NCI-H1694 treated with DMSO at 0.1 percent for 48 hours (cell line): ENCODE data around the gene MYBPC1.
A peak's percentile ranks its signal among the peaks of the same experiment; 100 is the strongest.
"Not testable (repeated sequence)": the region's sequence is repeated elsewhere in the genome, so short reads cannot be mapped to it uniquely, and the experiment has no call there.

Experiments
- DNase-seq: peaks from one replicate; lab custom pipeline; 2025; lab: John Stamatoyannopoulos, UW

Gene MYBPC1

GRCh38 chr12:101653503-101653902, 58.7 kb downstream of the MYBPC1 start:
- no peak for DNase-seq

- no peak for DNase-seq
These were observed 59.7 kb downstream of the MYBPC1 start for GRCh38 chr12:101654442-101654841.

DNA sequence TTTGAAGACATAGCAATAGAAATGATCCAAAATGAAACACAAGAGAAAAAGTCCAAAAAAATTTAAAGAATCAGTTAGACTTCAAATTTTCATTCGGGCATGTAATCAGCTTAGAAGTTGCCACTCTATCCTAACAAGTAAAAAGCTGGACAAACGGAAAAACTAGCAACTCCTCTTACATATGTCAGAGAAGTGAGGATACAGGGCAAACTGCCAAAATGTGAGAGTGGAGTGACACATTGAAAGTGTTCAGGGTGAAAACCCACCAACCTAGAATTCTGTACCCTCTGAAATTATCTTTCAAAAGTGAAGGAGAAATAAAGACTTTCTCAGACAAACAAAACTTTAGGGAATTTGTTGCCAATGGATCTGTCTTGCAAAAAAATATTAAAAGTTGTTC, 60.6 kb downstream of the MYBPC1 start:
- DNase-seq, result no peak

DNA sequence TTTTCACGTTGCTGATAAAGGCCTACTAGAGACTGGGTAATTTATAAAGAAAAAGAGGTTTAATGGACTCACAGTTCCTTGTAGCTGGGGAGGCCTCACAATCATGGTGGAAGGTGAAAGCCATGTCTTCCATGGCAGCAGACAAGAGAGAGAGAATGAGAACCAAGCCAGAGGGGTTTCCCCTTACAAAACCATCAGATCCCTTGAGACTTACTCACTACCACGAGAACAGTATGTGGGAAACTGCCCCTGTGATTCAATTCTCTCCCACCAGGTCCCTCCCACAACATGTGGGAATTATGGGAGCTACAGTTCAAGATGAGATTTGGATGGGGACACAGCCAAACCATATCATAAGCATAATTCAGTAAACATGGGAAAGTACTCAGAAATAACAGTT, 65.9 kb downstream of the MYBPC1 start:
- DNase-seq, result not testable (repeated sequence)

- DNase-seq, result no peak
These were observed 68.5 kb downstream of the MYBPC1 start for GRCh38 chr12:101663298-101663697.

DNA sequence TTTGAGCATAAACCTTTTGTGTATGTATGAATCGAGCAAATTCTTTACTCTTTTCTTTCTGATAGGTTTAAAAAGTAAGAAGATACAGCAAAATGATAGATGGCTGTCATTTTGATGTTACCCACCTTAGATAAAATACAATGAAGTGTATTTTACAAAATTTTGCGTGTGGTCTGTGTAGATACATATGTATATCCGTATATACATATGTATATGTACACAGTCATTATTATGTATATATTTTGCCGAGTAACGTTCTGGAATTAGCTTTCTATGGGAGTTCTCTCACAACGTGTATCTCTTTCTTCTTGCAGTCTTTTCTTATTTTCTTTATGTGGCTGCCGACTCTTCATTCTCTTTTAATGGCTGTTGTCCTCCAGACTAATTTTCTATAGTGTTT, 70.2 kb downstream of the MYBPC1 start:
- no peak for DNase-seq

DNA sequence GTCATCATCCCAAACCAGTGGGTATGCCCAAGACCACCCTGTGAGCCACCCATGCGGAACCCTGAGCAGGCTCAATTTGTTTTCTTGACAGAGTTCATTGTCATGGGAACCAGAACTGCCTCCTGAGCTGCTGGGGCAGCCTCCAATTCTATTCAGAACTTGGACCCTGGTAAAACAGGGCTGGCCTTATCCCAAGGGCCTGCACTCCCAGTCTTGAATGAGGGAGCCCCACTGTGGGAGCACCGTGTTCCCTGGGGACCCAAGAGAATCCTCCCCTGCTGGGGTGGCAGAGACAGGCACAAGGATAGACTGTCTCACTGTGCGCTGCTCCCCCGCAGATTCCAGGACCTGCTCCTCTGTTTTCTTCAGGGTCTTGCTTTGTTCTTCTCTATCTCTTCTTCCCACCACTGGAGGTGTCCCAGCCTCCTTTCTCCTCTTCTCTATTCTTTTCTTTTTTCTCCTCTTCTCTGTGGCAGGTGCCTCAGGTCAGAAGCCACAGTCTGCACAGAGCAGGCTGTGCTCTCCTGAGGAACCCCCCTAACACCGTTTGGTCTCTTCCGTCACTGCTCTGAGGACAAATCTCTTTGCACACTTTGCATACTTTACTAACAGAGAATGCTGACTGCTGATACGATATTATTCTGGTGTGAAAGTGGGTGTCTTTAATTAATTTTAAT, 71.4 kb downstream of the MYBPC1 start:
- DNase-seq, result no peak

DNA sequence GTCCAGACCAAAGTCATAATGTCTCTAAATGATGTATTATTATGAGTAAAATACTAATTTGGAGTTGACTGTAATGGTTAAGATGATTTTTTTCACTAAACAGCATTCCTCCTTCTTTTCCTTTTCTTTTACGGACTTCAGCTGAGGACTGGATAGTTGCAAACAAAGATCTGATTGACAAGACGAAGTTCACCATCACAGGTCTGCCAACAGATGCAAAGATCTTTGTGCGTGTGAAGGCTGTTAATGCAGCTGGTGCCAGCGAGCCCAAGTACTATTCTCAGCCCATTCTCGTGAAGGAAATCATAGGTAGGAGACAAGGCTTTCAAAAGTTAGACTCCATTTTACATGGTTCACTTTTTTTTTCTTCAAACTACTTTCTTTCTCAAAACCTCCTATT, 72.8 kb downstream of the MYBPC1 start:
- DNase-seq, result no peak

DNA sequence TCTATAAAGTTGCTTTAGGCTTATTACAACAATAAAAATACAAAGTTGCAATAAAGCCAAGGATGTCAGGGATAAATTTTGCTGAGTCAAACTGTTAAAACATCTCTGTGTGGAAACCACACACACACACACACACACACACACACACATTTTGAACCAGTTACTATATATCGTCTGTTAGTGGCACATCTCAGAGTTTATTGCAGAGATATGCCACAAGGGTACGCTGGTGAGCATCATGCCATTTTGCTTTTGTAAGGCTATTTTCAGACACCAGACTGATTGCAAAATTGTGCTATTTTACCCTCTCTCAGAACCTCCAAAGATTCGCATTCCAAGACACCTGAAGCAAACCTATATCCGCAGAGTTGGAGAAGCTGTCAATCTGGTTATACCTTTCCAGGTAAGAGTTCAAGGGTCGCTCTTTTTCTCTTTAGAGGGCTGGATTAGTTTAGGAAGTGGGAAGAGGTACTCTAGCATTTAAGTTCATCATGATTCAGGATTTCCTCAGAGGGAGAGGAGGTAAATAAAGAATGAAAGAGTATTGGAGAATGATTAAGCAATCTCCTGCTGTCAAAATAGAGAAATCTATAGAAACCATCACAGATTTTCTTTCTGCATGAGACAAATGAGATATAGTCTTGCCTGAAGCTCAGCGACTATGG, 75.4 kb downstream of the MYBPC1 start:
- DNase-seq, result peak; percentile 13

- DNase-seq, result no peak
These were observed 76.5 kb downstream of the MYBPC1 start for GRCh38 chr12:101671157-101671791.

GRCh38 chr12:101671833-101672232, 77.1 kb downstream of the MYBPC1 start:
- no peak for DNase-seq

DNA sequence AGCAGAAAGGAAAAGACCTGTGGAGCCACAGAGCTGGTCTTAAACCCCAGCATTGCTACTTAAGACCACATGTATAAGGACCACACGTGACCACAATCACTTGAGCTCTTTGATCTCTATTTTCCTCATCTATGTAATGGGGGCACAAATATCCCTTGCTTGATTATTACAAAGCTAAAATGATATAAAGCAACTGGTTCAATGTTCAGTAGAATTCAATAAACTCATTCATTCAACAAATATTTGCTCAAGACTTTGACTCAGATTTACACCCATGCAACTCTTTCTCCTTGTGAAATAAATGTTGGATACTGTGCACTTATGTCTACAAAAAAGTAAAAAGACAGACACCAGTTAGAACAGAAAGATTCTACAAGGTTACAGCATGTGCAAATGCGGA, 80.8 kb downstream of the MYBPC1 start:
- DNase-seq, result no peak

DNA sequence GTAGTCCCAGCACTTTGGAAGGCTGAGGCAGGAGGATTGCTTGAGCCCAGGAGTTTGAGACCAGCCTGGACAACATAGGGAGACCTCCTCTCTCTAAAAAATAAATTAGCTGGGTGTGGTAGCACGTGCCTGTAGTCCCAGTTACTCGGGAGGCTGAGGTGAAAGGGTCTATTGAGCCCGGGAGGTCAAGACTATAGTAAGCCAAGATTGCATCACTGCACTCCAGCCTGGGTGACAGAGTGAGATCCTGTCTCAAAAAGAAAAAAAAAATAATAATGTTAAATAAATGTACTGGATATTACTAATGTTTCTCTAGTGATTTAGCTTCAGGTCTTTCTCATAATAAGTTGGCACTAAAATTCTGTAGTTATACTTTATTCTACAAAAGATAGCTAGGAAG, 81.7 kb downstream of the MYBPC1 start:
- DNase-seq, result not testable (repeated sequence)

DNA sequence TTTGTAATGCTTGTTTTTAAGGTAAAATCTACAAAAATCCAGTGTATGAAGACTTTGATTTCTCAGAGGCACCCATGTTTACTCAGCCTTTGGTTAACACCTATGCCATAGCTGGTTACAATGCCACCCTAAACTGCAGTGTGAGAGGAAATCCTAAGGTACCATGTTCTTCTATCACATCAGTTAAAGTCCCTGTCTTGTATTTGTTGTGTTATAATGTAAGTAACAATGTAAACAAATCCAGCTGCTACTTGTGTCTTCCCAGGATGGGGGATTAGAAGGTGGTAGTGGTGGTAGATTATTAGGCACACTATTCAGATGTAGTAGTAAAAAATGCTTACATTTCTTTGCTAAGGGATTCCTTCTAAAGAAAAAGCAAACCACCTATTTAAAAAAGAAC, 83.3 kb downstream of the MYBPC1 start:
- DNase-seq, result no peak

DNA sequence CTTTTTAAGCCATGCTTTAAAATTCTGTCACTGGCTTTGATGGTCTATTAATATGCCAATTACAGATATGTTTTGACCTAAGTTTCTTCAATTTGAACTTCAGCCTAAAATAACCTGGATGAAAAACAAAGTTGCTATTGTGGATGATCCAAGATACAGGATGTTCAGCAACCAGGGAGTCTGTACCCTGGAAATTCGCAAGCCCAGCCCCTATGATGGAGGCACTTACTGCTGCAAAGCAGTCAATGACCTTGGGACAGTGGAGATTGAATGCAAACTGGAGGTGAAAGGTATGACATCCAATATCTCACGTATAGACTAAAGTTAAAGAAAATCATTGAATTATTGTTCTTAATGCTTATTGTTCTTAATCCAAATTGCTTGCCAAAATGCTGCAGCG, 85.5 kb downstream of the MYBPC1 start:
- DNase-seq, result no peak

DNA sequence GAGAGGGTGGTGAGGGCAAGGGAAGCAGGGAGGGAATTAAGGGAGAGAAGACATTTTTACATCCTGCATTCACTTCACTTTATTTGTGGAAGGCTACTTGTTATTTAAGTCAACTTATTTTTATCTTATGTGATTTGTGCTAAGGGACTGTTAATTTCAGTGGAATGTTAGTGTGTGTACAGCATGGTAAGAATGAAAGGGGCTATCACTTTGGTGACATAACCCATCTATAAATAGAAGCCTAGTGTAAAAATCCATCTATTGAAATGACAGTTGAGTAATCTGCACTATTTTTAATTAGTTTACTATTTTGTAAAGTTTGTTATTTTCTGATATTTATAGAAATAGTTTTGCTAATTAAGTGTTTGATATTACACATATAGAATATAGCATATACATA, 85.9 kb downstream of the MYBPC1 start:
- no peak for DNase-seq

GRCh38 chr12:101681627-101682026, 86.9 kb downstream of the MYBPC1 start:
- DNase-seq, result not testable (repeated sequence)

GRCh38 chr12:101685092-101685491, 90.3 kb downstream of the MYBPC1 start:
- no peak for DNase-seq

DNA sequence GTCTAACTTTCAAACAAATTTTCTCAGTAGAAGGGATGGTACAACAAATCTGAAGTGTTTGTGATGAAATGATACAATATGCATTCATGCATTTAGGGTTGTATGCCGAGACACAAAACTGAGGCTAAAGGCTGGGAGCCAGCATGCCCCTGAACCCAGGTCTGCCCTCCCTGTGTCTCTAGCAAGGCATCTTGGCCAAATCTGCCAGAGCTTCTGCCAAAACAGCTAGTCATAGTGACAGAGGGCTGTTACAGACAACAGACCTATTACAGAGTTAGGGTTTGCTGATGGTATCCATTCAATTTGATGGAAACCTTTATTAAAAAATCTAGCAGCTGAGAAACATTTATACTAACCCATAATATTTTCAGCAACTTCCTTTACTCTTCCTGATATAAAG, 91.4 kb downstream of the MYBPC1 start:
- no peak for DNase-seq

DNA sequence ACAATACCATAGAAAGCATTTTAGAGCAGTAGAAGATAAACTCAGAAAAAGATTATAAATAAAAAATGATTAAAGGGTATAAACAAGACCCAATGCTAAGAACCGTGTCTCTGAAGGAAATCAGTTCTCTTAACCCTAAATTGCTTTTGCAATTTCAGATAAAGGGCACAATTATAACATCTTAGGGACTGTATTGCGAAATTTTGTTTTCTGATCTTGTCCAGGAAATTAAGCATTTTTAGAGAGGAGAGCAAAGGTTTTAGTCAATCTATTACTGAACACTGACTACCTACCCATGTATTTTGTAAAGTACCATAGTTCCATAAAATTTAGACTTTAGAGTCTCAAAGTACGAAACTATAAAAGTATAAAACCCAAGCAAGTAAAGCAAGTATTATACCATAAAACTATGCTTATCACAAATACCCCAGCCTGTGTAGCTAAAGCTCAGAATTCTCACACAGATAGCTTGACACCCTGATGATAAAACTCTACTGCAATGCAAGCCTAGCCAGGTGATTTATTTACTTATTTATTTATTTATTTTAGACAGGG, 95.8 kb downstream of the MYBPC1 start:
- DNase-seq, result no peak

GRCh38 chr12:101691503-101692096, 96.8 kb downstream of the MYBPC1 start:
- no peak for DNase-seq

DNA sequence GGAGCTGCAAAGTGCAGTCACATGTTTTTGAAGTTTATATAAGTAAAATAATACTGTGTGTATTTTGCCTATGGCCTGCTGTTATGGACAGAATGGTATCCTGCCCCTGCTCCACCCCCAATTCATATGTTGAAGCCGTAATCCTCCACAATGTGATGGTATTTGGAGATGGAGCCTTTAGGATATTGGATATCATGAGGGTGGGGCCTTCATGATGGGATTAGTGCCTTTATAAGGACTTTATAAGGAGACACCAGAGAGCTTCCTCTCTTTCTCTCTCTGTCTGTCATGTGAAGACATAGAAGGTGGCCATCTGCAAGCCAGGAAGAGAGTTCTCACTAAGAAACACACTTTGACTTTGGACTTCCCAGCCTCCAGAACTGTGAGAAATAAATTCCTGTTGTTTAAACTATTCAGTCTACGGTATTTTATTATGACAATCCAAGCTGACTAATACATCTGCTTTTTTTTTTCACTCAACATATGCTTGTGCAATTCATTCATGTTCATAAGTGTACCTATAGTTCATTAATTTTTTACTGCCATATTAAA, 99.6 kb downstream of the MYBPC1 start:
- DNase-seq, result no peak
